K562 (cell line): ENCODE results near the gene SCGB3A2. TPM values are rescaled to one million over a fixed set of nuclear protein-coding genes. Genes with fewer than 3 reads are reported as not detected.

Experiments
- ARID1B ChIP-seq: fragments of 450-650 bp; IDR thresholded peaks from 2 replicates; pipeline ENCODE4 v1.6.1; 2016; ENCODE audit warnings: antibody characterized with exemption, mild to moderate bottlenecking, inconsistent platforms
- GTF2A2 ChIP-seq: IDR thresholded peaks from 2 replicates; pipeline ENCODE4 v1.6.1; 2016; ENCODE audit warnings: mild to moderate bottlenecking, missing genetic modification characterization, missing compliant biosample characterization
- HMG20A ChIP-seq: fragments of 450-650 bp; formaldehyde crosslinking; conservative IDR thresholded peaks from 2 replicates; pipeline ENCODE4 v1.4.0; 2020; ENCODE audit warnings: mild to moderate bottlenecking, mixed read lengths
- MXI1 ChIP-seq: IDR thresholded peaks from 2 replicates; pipeline ENCODE4 v1.6.1; 2011; ENCODE audit warnings: low read depth, mild to moderate bottlenecking, improper control_type of control experiment, low read length
- NONO ChIP-seq, 2 experiments: fragments of 200-400 bp in 1 of 2; fragments of 450-650 bp in 1 of 2; formaldehyde crosslinking in 1 of 2; IDR thresholded peaks; 2 replicates each; pipeline ENCODE4 v1.6.1; 2017; ENCODE audit warnings: low read depth in 2 of 2, mild to moderate bottlenecking in 2 of 2, moderate library complexity in 2 of 2, low read length in 1 of 2
- RBM15 ChIP-seq: fragments of 200-400 bp; formaldehyde crosslinking; IDR thresholded peaks from 2 replicates; pipeline ENCODE4 v1.6.1; 2018; ENCODE audit warnings: mild to moderate bottlenecking, low read length, moderate library complexity; ENCODE audit not compliant: insufficient read depth
- REST ChIP-seq, 2 experiments: fragments of 450-650 bp; formaldehyde crosslinking in 1 of 2; IDR thresholded peaks; 2 replicates each; pipeline versions ENCODE4 v1.4.0 to v1.6.1; 2014 to 2020; ENCODE audit warnings: mild to moderate bottlenecking in 2 of 2, borderline replicate concordance in 1 of 2, low read depth in 1 of 2
- SP2 ChIP-seq: IDR thresholded peaks from 2 replicates; pipeline ENCODE4 v1.6.1; 2011; ENCODE audit warnings: mild to moderate bottlenecking, low read depth, low read length, moderate library complexity; ENCODE audit not compliant: poor library complexity, severe bottlenecking; ENCODE audit errors: extremely low read depth
- STAT5B ChIP-seq: fragments of 250-450 bp; sonication (Bioruptor Pico); IDR thresholded peaks from 2 replicates; pipeline ENCODE4 v1.8.0; 2021; ENCODE audit warnings: mild to moderate bottlenecking, inconsistent platforms
- polyA plus RNA-seq, 8 experiments: library from polyadenylated mRNA; depleted of rRNA in 4 of 8; stranded (reverse) in 5 of 8; unstranded in 3 of 8; fragments of >200 nt; fragmentation: Nextera tagmentation in 2 of 8; fragmentation: Illumina TruSeq in 1 of 8; extraction: Ambion mirVana in 2 of 8; extraction: Trizol in 1 of 8; gene quantifications; 2 replicates each; pipeline versions ENCODE4 v1.2.1 to v1.2.3, GENCODE V29; 2011 to 2014; ENCODE audit warnings: inconsistent platforms in 1 of 8, missing spikeins in 1 of 8
- total RNA-seq, 7 experiments: library from RNA; depleted of rRNA in 6 of 7; stranded (reverse); fragments of >200 nt in 6 of 7; fragmentation: Illumina TruSeq in 2 of 7; extraction: Trizol in 2 of 7; gene quantifications; 2 replicates each; pipeline versions ENCODE4 v1.2.1 to v1.2.3, GENCODE V29; 2011 to 2021; ENCODE audit warnings: low replicate concordance in 1 of 7

The SCGB3A2 gene
- total and polyA plus RNA-seq, 9 of the 15 experiments (the other 6 are each of a cell fraction or from before 2014, with no cell fraction given): 0.35 TPM; not detected in 8

- no peak for TF ChIP-seq REST (IDR thresholded peaks at IDR 0.05; ENCODE audit: borderline replicate concordance)
- no peak for TF ChIP-seq REST (CRISPR knock-in tag; IDR thresholded peaks at IDR 0.05; ENCODE audit: low read depth)
- TF ChIP-seq MXI1: no peak
- no peak for TF ChIP-seq STAT5B (CRISPR knock-in tag)
- TF ChIP-seq SP2: no peak
- no peak for TF ChIP-seq GTF2A2 (tag)
- TF ChIP-seq HMG20A: no peak
- no peak for TF ChIP-seq NONO (IDR thresholded peaks at IDR 0.05; ENCODE audit: low read depth in 2 of 2, low read length in 1 of 2)
- no peak for TF ChIP-seq RBM15
- no peak for TF ChIP-seq ARID1B
Measured at GRCh38 chr5:147901599-147902039, 23.1 kb downstream of the SCGB3A2 start (continued).
